Activated effector memory CD4-positive, alpha-beta T cell treated with anti-CD3 and anti-CD28 coated beads, Interleukin-2, amount 50 U/mL, for 16 hours (primary cell): ENCODE data around the gene ITPRIPL2.
A peak's percentile ranks its signal among the peaks of the same experiment; 100 is the strongest.

Source experiments
- DNase-seq: peaks from one replicate; pipeline ENCODE4 v3.0.0-alpha.2; 2020

Gene ITPRIPL2

DNA sequence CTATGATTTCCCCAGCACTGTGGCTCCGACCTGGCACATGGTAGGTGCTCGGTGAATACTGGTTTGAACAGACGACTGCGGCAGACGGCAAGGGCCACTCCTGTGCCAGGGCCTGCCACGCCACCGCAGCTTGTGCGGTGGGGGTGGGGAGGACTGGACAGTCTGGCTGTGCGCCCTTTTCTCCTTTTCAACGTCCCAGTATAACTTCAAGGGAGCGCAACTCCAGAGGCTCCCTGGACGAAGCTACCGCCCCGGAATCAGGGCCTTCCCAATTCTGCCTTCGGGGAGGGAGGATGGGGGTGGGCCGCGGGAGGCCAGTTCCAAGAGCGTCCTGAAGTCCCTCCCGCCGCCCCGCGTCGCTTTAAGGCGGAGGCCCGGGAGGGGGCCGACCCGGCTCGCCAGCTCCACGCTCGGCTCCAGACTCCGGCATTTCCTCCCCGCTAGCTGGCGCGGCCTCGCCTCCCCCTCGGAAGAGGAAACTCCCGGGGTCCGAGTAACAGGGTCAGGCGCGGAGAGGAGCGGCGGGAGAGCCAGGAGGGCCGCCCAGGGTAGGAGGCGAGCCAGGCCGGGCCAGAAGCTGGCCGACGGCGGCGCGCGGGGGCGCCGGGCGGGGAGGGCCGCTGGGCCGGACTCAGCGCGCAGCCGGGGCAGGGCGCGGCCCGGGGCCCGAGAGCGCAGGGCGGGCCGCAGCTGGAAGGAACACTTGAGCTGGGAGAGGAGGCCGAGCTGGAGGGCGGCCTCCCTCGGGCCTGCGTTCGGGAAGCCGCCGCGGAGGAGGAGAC is at the start of gene ITPRIPL2:
ITPRIPL2 (plus strand) TSS at position 388 of the 782 bp plus-strand sequence. CDS start 498 bp downstream, outside the sequence.
- no peak for DNase-seq

DNA sequence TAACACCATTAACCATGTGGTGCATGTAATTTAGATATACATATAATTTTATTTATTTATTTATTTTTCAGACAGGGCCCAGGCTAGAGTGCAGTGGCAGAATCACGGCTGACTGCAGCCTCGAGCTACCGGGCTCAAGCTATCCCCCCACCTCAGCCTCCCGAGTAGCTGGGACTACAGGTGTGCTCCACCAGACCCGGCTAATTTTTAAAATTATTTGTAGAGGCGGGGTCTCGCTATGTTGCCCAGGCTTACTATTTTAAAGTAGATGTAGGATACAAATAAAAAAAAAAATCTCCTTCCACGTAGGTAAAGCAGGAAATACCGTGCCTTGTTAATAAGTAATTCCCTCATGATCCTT is 46.8 kb upstream of the ITPRIPL2 start:
- DNase-seq: peak; percentile 57

DNA sequence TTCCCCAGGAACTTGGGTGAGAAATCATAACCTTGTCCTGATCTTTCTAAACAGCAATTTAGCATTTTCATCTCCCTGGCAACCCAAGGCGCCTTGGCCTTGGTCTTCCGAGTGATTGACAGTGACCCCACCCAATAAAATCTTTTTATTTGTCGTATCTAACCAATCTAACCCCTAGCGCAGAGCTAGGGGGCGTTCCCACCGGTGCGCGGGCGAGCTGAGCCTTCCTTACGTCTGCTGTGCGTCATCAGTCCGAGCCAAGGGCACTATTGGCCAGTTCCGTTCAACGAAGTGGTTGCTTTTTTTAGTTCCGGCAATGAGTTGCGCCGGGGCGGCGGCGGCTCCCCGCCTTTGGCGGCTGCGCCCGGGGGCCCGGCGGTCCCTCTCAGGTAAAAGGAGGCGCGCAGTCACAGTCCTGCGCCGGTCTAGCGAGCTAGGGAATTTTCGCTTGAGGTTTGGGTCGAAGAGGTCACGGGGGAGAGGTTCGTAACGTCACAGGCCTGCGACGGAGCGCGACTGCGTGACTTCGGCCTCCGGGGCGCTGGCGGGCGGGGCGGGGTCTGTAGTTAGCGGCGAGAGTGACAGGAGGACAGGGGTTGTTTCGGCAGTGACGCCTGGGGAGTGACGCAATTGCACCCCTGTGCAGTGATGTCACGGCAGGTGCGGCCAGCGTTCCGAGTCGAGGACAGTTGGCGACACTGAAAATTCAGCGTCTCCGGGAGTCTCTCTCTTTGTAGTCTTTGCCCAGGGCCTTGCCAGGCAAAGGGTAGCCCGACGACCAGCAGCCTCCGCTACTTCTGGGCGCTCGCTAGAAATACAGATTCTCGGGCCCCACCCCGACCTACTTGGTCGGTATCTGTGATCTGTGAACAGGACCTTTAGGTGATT is 46.2 kb upstream of the ITPRIPL2 start, which contains the start of gene COQ7:
COQ7 (plus strand) TSS at position 266 of the 888 bp plus-strand sequence; CDS start at position 317, 51 bp downstream.
- peak; percentile 99 for DNase-seq

DNA sequence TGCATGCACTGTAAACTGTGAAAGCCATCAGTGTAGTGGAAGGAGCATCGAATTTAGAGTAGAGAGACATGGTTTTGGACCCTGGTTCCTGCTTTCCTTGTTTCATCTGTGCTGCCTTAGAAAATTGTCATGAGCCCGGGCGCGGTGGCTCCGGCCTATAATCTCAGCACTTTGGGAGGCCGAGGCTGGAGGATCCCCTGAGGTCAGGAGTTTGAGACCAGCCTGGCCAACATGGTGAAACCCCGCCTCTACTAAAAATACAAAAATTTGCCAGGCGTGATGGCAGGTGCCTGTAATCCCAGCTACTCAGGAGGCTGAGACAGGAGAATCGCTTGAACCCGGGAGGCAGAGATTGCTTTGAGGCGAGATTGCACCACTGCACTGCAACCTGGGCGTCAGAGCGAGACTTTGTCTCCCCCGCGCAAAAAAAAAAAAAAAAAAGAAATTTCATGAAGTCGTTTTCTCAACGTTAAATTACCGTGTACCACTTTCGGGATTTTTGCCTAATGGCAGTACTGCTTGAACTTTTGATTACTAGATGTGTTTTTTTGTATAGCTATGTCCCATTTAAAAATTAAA is 45.4 kb upstream of the ITPRIPL2 start:
- peak; percentile 48 for DNase-seq

DNA sequence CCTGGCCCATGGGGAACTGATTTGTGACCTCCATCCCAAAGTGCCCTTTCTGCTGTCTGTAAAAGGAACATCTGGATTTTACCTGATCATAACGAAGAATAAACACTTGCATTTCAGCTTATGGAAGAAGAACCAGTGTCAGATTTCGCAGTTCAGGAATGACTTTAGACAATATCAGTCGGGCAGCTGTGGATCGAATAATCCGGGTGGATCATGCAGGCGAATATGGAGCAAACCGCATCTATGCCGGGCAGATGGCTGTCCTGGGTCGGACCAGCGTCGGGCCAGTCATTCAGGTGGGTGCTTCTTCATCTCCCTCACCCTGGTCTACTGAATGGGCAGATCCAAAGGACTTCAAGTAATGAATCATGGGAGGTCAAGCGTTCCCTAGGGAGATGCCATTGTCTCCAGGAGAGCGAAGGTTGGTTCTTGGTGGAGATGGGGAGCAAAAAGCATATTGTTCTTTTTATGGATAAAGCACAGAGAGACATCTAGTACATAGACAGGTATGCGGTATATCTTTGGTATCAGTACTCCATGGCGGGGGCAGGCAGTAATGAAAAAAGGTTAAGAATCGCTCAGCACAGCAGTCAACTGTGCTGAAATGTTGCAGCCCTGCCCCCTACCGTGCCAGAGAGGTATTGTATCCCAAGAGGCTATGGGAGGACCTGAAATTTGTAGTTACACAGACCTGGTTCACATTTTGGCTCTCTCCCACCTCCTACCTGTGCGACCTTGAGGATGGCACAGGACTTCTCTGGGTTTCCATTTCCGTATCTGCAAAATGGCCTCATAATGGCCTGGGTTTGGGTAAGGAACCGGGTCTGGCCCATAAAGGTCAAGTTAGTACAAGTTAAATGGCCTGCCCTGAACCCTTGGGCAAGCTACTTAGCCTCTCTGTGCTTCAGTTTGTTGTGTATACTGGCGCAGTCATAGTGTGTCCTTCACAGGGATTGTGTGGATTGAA is 41.7 kb upstream of the ITPRIPL2 start:
- DNase-seq: peak; percentile 81

DNA sequence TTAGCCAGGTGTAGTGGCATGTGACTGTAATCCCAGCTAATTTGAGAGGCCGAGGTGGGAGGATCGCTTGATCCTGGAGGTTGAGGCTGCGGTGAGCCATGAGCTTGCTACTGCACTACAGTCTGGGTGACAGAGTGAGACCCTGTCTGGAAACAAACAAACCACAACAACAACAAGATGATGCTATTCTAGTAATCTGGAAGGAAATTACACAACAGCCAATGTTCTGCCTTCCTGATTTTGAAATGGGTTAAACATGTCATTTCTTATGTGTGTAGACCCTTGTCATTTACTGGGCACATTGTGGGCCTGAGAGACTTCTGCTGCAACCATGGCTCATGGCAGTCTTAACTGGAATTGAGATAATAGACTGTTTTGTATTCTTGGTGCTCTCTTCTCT is 40.4 kb upstream of the ITPRIPL2 start:
- DNase-seq: no peak

DNA sequence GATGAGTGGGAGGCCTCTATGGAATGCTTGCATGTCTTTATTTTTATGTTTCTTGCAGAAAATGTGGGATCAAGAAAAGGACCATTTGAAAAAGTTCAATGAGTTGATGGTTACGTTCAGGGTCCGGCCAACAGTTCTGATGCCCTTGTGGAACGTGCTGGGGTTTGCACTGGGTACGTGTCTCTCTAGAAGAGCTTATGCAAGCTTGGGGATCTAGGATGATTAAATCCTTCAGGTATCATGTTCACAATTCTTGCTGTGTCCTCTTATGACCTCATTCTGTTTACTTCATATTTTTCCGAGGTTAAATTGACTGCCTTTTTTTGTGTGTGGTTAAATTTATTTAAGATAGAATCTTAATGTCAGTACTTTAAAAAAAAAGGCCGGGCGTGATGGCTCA is 39.9 kb upstream of the ITPRIPL2 start:
- DNase-seq: no peak

DNA sequence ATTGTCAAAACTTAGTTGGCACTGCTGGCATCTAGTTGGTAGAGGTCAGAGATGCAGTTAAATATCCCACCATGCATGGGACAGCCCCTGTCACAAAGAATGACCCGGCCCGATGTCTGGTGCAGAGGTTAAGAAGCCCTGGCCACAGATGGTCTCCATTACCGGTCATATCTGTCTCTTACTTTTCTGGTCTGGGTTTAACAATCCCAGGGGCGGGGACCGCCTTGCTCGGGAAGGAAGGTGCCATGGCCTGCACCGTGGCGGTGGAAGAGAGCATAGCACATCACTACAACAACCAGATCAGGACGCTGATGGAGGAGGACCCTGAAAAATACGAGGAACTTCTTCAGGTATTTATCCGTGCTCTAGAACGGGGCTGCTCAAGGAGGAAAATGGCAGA is 38.3 kb upstream of the ITPRIPL2 start:
- DNase-seq: no peak

DNA sequence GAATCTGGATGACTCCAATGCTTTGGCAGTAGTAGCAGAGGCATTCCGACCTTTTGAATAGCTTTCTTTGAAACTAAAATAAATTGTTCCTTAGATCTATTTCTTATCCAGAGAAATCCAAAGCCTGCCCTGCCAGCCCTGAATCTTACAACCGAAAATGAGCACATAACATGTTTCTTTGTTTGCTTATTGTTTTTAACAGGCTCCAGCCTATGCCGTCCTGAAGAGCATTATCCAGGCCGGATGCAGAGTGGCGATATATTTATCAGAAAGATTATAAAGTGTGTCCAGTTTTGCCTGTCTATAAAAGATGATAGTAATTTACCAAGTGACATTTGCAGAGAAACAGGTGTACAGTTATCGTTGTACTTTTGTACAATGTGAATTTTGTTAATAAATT is 35.9 kb upstream of the ITPRIPL2 start:
- DNase-seq: no peak

DNA sequence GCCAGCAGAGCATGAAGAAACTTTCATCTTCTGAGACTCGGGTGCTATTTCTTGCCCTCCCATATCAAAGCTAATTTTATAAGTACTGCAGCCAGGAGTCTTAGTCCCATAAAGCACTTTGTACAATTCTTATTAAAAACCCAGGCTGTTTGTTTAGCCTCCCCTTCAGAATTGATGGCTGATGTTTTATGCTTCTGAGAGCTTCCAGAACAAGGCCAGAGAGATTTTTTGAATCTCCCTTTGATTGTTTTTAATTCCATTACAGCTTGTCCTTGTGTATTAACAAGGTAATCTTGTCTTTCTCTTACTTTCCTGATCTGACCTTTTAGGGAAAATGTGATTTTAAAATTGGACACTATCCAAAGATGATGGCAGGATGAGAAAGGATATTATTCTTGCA is 30.1 kb upstream of the ITPRIPL2 start:
- no peak for DNase-seq

DNA sequence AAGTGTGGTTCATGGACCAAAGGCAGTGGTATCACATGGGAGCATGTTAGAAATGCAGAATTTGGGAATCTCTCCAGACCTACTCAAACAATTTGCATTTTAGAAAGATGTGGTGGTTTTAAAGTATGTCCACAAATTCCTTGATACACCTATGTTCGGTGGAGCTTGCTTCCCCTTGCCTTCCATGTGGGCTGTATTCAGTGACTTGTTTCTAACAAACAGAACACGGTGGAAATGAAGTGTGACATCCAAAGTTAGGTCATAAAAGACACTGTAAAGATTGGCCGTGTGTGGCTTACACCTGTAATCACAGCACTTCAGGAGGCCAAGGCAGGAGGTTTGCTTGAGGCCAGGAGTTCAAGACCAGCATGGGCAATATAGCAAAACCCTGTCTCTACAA is 29.6 kb upstream of the ITPRIPL2 start:
- no peak for DNase-seq

DNA sequence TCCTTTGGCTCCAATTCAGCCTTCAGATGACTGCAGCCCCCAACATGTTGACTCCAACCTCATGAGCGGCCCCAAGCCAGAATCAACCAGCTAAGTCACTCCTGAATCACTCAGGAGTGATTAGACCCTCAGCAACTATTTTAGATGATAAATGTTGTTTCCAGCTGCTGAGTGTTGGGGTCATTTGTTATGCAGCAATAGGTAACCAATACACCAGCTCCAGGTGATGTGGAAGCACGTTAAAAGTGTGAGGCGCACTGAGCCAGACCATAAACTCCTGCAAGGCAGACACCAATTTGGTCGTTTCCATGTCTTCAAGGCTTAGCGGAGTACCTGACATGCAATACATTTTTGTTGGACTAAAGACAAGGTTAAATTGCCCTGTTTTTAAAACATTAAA is 28.9 kb upstream of the ITPRIPL2 start:
- DNase-seq: no peak

DNA sequence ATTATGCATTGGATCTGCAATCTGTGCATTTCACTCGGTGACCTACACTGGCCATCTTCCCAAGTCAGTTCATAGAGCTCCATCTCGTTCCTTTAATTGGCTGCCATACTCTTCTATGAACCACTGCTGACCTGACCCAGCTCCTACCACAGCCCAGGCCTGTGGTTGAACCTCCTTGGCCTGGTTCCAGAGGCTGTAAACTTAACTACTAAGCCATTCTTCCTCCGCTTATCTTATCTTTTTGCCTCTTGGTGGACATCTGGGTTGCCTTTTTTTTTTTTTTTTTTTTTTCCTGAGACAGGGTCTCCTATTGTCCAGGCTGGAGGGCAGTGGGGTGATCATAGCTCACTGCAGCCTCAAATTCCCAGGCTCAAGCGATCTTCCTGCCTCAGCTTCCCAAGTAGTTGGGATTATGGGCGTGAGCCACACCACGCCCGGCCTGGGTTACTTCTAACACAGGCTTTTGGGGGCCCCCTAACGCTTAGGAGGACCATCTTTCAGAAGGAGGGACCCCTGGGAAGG is 28.0 kb upstream of the ITPRIPL2 start:
- DNase-seq: no peak

DNA sequence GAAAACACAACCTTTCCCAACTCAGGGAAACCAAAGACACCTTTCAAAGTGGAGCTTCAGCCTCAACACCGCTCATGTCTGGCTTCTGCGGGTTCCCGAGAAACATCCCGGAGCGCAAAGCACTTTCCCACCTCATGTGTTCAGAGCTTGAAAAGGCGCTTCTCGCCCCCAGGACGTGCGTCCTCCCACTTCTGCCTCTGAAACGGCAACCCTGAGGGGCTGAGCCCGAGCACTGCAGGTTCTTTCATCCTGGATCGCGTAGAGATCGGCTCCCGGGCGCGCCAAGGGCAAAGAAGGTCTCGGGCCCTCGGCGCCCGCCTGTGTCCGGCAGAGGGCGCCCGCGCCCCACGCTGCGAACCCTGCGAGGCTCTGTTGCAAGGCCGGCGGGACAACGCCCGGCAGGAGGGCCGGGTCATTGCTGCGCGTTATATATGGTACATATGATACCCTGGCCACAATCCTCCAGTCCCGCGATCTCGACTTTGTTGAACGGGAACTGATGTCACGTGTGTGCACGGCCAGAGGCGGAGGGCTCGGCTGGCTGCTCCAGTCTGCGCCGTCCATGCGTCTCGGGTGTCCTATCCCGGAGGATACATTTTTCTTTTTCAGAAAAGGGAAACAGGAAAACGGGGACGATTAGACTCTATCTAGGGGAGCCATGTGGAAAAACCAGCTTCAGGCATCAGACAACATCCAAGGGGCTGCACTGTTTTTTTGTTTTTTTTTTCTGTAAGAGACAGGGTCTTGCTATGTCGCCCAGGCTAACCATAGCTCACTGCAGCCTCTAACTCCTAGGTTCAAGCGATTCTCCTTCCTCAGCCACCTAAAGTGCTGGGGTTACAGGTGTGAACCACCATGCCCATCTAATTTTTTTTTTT is 27.2 kb upstream of the ITPRIPL2 start:
- peak; percentile 91 for DNase-seq

DNA sequence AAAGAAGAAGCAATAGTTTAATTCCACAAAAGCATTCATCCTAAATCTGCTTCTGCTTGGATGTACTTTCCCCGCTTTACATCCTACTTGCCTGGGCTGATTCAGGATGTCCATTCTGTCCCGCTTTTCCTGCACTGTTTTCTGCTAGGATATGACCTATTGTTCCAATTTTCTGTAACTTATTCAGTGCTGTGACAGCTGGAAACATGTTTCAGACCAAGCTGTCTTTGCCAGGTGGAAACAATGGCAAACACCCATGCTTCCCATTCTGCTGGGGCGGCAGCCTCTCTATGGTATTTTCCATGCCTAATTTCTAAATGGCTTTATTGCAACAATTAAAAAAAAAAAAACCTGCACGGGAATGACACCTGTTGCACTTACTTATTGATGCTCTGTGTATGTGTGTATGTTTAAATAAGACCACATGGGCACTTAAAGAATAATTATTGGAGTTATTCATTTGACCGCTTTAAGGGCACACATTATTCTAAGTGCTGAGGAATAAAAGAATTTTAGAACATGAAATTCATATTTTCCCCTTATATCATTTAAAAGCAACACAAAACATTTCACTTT is 25.3 kb upstream of the ITPRIPL2 start:
- DNase-seq: no peak

DNA sequence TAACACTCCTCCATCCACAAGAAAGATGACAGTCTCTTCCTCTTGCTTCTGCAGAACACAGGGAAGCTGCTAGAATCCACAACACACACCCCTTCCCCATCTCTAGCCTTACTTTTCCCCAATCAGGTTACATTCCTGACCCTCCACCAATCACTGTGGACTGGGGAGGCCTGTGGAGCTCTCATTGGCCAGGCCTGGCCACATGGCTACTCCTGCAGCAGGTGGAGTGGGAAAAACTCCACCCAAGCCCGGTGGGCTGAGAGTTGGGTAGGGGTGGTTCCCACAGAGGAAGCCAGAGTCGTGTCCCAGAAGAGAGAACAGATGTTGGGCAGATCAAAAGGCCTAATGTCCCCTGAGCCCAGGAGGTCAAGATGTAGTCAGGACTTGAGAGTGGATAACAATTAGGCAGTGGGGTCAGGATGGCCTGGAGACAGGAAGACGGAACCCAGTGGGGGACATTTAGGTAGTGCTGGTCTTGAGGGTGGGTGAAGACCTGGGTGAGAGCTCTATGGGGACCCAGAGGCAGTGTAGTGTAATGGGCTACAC is 24.3 kb upstream of the ITPRIPL2 start:
- no peak for DNase-seq

DNA sequence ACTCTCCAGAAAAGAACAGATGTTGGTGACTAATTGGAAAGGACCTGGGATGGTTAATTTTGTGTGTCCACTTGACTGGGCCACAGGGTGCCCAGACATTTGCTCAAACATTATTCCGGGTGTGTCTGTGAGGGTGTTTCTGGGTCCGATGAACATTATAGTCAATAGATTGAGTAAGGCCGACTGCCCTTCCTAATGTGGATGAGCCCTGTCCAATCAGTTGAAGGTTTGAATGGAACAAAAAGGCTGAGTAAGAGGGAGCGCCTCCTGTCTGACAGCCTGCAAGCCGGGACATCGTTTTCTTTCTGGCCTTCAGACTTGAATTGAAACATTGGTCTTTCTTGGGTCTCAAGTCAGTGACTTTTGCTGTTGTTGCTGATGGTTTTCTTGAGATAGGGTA is 22.8 kb upstream of the ITPRIPL2 start:
- no peak for DNase-seq

DNA sequence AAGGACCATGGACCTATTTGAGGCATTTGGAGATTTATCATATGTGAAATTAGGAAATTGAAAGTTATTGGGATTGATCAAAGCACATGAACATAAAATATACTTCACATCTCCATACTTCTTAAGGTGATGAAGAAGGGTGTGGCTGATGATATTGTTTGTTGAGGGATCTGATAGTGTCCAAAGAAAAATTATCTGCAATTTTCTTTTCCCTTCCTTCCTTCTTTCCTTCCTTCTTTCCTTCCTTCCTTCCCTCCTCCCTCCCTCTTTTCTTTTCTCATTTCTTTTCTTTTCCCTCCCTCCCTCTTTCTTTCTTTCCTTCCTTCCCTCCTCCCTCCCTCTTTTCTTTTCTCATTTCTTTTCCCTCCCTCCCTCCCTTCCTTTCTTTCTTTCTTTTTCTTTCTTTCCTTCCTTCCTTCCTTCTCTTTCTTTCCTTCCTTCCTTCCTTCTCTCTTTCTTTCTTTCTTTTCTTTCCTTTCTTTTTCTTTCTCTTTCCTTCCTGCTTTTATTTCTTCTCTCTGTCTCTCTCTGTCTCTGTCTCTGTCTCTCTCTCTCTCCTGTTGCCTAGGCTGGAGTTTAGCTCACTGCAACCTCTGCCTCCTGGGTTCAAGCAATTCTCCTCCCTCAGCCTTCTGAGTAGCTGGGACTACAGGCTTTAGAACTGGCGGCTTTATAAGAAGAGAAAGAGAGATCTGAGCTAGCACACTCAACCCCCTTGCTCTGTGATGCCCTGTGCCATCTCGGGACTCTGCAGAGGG is 20.9 kb upstream of the ITPRIPL2 start:
- DNase-seq: no peak
